Mesenteric fat pad (tissue), 1 donor: ENCODE data around the gene PSMB2. TPM values are rescaled to one million over a fixed set of nuclear protein-coding genes. Genes with fewer than 3 reads are reported as not detected.

Source experiments
- DNase-seq: peaks from one replicate; pipeline ENCODE4 v3.0.0-alpha.2; 2020; ENCODE audit warnings: low spot score
- total RNA-seq: library from RNA; stranded (reverse); fragmentation: NEBNext Ultra II Directional; extraction: Animal tissue kit (Norgen Biotek cat#: 25700); gene quantifications from one replicate; pipeline ENCODE4 v1.2.1, GENCODE V29; 2021
- donor health status: DM: yes; HTN: yes; CAD: no.

PSMB2 gene
- total RNA-seq, 1 donor from 2014 or later = 47.4 TPM

GRCh38 chr1:35573198-35574124 is 67.9 kb downstream of the PSMB2 start, which contains the start of gene TFAP2E:
Gene TFAP2E (plus strand): TSS chr1:35573314. CDS start chr1:35573578, 264 bp downstream.
- DNase-seq = peak; percentile 88

- no peak for DNase-seq
Observed at GRCh38 chr1:35572296-35572695, 69.0 kb downstream of the PSMB2 start.

GRCh38 chr1:35571263-35571662 is 70.1 kb downstream of the PSMB2 start:
- DNase-seq = peak; percentile 69

- peak; percentile 33 for DNase-seq
Observed at GRCh38 chr1:35570589-35571137, 70.7 kb downstream of the PSMB2 start.

- no peak for DNase-seq
Observed at GRCh38 chr1:35569936-35570335, 71.4 kb downstream of the PSMB2 start.

- DNase-seq = peak; percentile 85
Observed at GRCh38 chr1:35568975-35569395, 72.3 kb downstream of the PSMB2 start.

- DNase-seq = peak; percentile 53
Observed at GRCh38 chr1:35567947-35568558, 73.3 kb downstream of the PSMB2 start.

GRCh38 chr1:35565742-35566133 is 75.6 kb downstream of the PSMB2 start:
- DNase-seq = peak; percentile 47

GRCh38 chr1:35564884-35565741 is 76.2 kb downstream of the PSMB2 start:
- peak; percentile 49 for DNase-seq

- peak; percentile 88 for DNase-seq
Observed at GRCh38 chr1:35564037-35564883, 77.1 kb downstream of the PSMB2 start.

GRCh38 chr1:35563166-35563565 is 78.2 kb downstream of the PSMB2 start:
- DNase-seq = peak; percentile 53

GRCh38 chr1:35561972-35562680 is 79.2 kb downstream of the PSMB2 start:
- peak; percentile 74 for DNase-seq

- DNase-seq = no peak
Observed at GRCh38 chr1:35561297-35561971, 79.9 kb downstream of the PSMB2 start.

- no peak for DNase-seq
Observed at GRCh38 chr1:35560256-35561225, 80.8 kb downstream of the PSMB2 start.

GRCh38 chr1:35559317-35559944 is 81.9 kb downstream of the PSMB2 start:
- DNase-seq = peak; percentile 51

GRCh38 chr1:35558374-35559316 is 82.7 kb downstream of the PSMB2 start:
- DNase-seq = peak; percentile 84
